GM23338 (cell line): ENCODE results near the gene CCDC149. TPM values are rescaled to one million over a fixed set of nuclear protein-coding genes. Genes with fewer than 3 reads are reported as not detected.

Experiments used
- ATAC-seq: fragments of 200-7000 bp; cut with Tn5 transposase; 3 replicates; pipeline ENCODE4 v1.9.1; 2020
- DNase-seq: peaks from one replicate; pipeline ENCODE4 v3.0.0-alpha.2; 2015; ENCODE audit warnings: low spot score
- H2AFZ ChIP-seq: fragments of 200-600 bp; sonication (generic); 2 replicates; pipeline ENCODE4 v1.8.0; 2016; ENCODE audit warnings: antibody characterized with exemption, mild to moderate bottlenecking, moderate library complexity
- H3F3A ChIP-seq: fragments of 200-600 bp; sonication (generic); replicated peaks from 2 replicates; pipeline ENCODE4 v1.8.0; 2017; ENCODE audit warnings: antibody characterized with exemption, mixed run types, low read depth
- H3K27ac ChIP-seq: fragments of 200-600 bp; sonication (generic); 2 replicates; pipeline ENCODE4 v1.6.1; 2016; ENCODE audit warnings: low read depth
- H3K27me3 ChIP-seq: fragments of 200-600 bp; sonication (generic); 2 replicates; pipeline ENCODE4 v1.8.0; 2016; ENCODE audit warnings: mild to moderate bottlenecking, mixed run types, moderate library complexity; ENCODE audit not compliant: insufficient read depth
- H3K36me3 ChIP-seq: fragments of 200-600 bp; sonication (generic); 2 replicates; pipeline ENCODE4 v1.8.0; 2016; ENCODE audit warnings: mild to moderate bottlenecking; ENCODE audit not compliant: insufficient read depth
- H3K4me1 ChIP-seq: fragments of 200-600 bp; sonication (generic); 2 replicates; pipeline ENCODE4 v1.8.0; 2016; ENCODE audit warnings: mild to moderate bottlenecking, moderate library complexity; ENCODE audit not compliant: insufficient read depth
- H3K4me2 ChIP-seq: fragments of 200-600 bp; sonication (generic); 2 replicates; pipeline ENCODE4 v1.7.1; 2017; ENCODE audit warnings: mixed run types
- H3K4me3 ChIP-seq: fragments of 200-600 bp; sonication (generic); 2 replicates; pipeline ENCODE4 v1.6.1; 2016; ENCODE audit warnings: mixed run types
- H3K79me2 ChIP-seq: fragments of 200-600 bp; sonication (generic); replicated peaks from 2 replicates; pipeline ENCODE4 v1.8.0; 2017; ENCODE audit warnings: mild to moderate bottlenecking; ENCODE audit not compliant: insufficient read depth
- H3K9me2 ChIP-seq: fragments of 200-600 bp; sonication (generic); 2 replicates; pipeline ENCODE4 v1.8.0; 2017; ENCODE audit not compliant: insufficient read depth
- H4K20me1 ChIP-seq: fragments of 200-600 bp; sonication (generic); replicated peaks from 2 replicates; pipeline ENCODE4 v1.8.0; 2017; ENCODE audit warnings: mild to moderate bottlenecking; ENCODE audit not compliant: insufficient read depth
- H3K27ac Mint-ChIP-seq: 2 replicates; pipeline ENCODE4 v1.8.0; 2020; ENCODE audit warnings: inconsistent platforms, mild to moderate bottlenecking, moderate library complexity, mixed read lengths
- H3K27me3 Mint-ChIP-seq: 3 replicates; pipeline ENCODE4 v1.8.0; 2022; ENCODE audit warnings: low read depth, mild to moderate bottlenecking, moderate library complexity, mixed read lengths, inconsistent platforms; ENCODE audit not compliant: insufficient read depth, poor library complexity
- H3K36me3 Mint-ChIP-seq: 3 replicates; pipeline ENCODE4 v1.8.0; 2021; ENCODE audit warnings: low read depth, mild to moderate bottlenecking, inconsistent platforms, moderate library complexity, mixed read lengths
- H3K4me1 Mint-ChIP-seq: 3 replicates; pipeline ENCODE4 v1.8.0; 2020; ENCODE audit warnings: mild to moderate bottlenecking, inconsistent platforms, mixed read lengths
- H3K4me3 Mint-ChIP-seq: 3 replicates; pipeline ENCODE4 v1.8.0; 2021; ENCODE audit warnings: moderate library complexity, mild to moderate bottlenecking, inconsistent platforms, mixed read lengths
- H3K9me3 Mint-ChIP-seq: 3 replicates; pipeline ENCODE4 v1.8.0; 2020; ENCODE audit warnings: moderate library complexity, mild to moderate bottlenecking, inconsistent platforms, mixed read lengths
- CREB1 ChIP-seq: fragments of 250-450 bp; sonication (Bioruptor Pico); IDR thresholded peaks from 2 replicates; pipeline ENCODE4 v1.5.0; 2020; ENCODE audit warnings: low read depth, mild to moderate bottlenecking, moderate library complexity
- ETS1 ChIP-seq: IDR thresholded peaks from 2 replicates; pipeline ENCODE4 v1.6.1; 2016; ENCODE audit warnings: antibody characterized with exemption
- EZH2 ChIP-seq: fragments of 200-600 bp; sonication (generic); IDR thresholded peaks from one replicate; pipeline ENCODE4 v1.8.0; 2017; ENCODE audit warnings: antibody characterized with exemption, mild to moderate bottlenecking, low read depth; ENCODE audit not compliant: unreplicated experiment
- EZH2phosphoT487 ChIP-seq: fragments of 200-600 bp; sonication (generic); IDR thresholded peaks from one replicate; pipeline ENCODE4 v1.8.1; 2018; ENCODE audit warnings: antibody characterized with exemption; ENCODE audit not compliant: unreplicated experiment
- JUNB ChIP-seq: IDR thresholded peaks from one replicate; pipeline ENCODE4 v1.6.1; 2016; ENCODE audit warnings: antibody characterized with exemption; ENCODE audit not compliant: unreplicated experiment
- NANOG ChIP-seq: IDR thresholded peaks from 2 replicates; pipeline ENCODE4 v1.6.1; 2016; ENCODE audit warnings: antibody characterized with exemption, borderline replicate concordance
- POLR2AphosphoS5 ChIP-seq: IDR thresholded peaks from 2 replicates; pipeline ENCODE4 v1.6.1; 2016; ENCODE audit warnings: antibody characterized with exemption, low read depth
- STAT1 ChIP-seq: IDR thresholded peaks from one replicate; pipeline ENCODE4 v1.6.1; 2016; ENCODE audit warnings: antibody characterized with exemption; ENCODE audit not compliant: unreplicated experiment
- ZNF114 ChIP-seq: fragments of 250-450 bp; sonication (Bioruptor Pico); IDR thresholded peaks from 2 replicates; pipeline ENCODE4 v1.5.0; 2020; ENCODE audit warnings: mild to moderate bottlenecking, moderate library complexity
- ZNF331 ChIP-seq: fragments of 250-450 bp; sonication (Bioruptor Pico); IDR thresholded peaks from 2 replicates; pipeline ENCODE4 v1.5.0; 2020; ENCODE audit warnings: low read depth, mild to moderate bottlenecking, moderate library complexity
- polyA plus RNA-seq: library from polyadenylated mRNA; unstranded; fragments of >200 nt; fragmentation: Nextera tagmentation; extraction: Ambion mirVana; gene quantifications from 2 replicates; pipeline ENCODE4 v1.2.1, GENCODE V29; 2016
- total RNA-seq: library from RNA; depleted of rRNA; stranded (reverse); fragments of >200 nt; shearing (Covaris generic); gene quantifications from 2 replicates; pipeline ENCODE4 v1.2.3, GENCODE V29; 2014
- TF ChIP-seq, protein P1 (sequence below): fragments of 250-450 bp; sonication (Bioruptor Pico); IDR thresholded peaks from 2 replicates; pipeline ENCODE4 v1.5.0; 2020; ENCODE audit warnings: mild to moderate bottlenecking, moderate library complexity
- TF ChIP-seq, protein P2 (sequence below): IDR thresholded peaks from one replicate; pipeline ENCODE4 v1.6.1; 2018; ENCODE audit warnings: antibody characterized with exemption; ENCODE audit not compliant: unreplicated experiment
- TF ChIP-seq, protein P3 (sequence below), 2 experiments: fragments of 200-600 bp in 1 of 2; sonication (generic) in 1 of 2; conservative IDR thresholded peaks; 2 replicates each; pipeline versions ENCODE4 v1.5.1 to v1.6.1; 2016 to 2017; ENCODE audit warnings: antibody characterized with exemption in 2 of 2, low read depth in 2 of 2, mild to moderate bottlenecking in 2 of 2, moderate library complexity in 1 of 2

CCDC149 gene
- total and polyA plus RNA-seq, 2 experiments from 2014 or later = 2.6 to 6.4 TPM

- TF ChIP-seq, protein P1, sequence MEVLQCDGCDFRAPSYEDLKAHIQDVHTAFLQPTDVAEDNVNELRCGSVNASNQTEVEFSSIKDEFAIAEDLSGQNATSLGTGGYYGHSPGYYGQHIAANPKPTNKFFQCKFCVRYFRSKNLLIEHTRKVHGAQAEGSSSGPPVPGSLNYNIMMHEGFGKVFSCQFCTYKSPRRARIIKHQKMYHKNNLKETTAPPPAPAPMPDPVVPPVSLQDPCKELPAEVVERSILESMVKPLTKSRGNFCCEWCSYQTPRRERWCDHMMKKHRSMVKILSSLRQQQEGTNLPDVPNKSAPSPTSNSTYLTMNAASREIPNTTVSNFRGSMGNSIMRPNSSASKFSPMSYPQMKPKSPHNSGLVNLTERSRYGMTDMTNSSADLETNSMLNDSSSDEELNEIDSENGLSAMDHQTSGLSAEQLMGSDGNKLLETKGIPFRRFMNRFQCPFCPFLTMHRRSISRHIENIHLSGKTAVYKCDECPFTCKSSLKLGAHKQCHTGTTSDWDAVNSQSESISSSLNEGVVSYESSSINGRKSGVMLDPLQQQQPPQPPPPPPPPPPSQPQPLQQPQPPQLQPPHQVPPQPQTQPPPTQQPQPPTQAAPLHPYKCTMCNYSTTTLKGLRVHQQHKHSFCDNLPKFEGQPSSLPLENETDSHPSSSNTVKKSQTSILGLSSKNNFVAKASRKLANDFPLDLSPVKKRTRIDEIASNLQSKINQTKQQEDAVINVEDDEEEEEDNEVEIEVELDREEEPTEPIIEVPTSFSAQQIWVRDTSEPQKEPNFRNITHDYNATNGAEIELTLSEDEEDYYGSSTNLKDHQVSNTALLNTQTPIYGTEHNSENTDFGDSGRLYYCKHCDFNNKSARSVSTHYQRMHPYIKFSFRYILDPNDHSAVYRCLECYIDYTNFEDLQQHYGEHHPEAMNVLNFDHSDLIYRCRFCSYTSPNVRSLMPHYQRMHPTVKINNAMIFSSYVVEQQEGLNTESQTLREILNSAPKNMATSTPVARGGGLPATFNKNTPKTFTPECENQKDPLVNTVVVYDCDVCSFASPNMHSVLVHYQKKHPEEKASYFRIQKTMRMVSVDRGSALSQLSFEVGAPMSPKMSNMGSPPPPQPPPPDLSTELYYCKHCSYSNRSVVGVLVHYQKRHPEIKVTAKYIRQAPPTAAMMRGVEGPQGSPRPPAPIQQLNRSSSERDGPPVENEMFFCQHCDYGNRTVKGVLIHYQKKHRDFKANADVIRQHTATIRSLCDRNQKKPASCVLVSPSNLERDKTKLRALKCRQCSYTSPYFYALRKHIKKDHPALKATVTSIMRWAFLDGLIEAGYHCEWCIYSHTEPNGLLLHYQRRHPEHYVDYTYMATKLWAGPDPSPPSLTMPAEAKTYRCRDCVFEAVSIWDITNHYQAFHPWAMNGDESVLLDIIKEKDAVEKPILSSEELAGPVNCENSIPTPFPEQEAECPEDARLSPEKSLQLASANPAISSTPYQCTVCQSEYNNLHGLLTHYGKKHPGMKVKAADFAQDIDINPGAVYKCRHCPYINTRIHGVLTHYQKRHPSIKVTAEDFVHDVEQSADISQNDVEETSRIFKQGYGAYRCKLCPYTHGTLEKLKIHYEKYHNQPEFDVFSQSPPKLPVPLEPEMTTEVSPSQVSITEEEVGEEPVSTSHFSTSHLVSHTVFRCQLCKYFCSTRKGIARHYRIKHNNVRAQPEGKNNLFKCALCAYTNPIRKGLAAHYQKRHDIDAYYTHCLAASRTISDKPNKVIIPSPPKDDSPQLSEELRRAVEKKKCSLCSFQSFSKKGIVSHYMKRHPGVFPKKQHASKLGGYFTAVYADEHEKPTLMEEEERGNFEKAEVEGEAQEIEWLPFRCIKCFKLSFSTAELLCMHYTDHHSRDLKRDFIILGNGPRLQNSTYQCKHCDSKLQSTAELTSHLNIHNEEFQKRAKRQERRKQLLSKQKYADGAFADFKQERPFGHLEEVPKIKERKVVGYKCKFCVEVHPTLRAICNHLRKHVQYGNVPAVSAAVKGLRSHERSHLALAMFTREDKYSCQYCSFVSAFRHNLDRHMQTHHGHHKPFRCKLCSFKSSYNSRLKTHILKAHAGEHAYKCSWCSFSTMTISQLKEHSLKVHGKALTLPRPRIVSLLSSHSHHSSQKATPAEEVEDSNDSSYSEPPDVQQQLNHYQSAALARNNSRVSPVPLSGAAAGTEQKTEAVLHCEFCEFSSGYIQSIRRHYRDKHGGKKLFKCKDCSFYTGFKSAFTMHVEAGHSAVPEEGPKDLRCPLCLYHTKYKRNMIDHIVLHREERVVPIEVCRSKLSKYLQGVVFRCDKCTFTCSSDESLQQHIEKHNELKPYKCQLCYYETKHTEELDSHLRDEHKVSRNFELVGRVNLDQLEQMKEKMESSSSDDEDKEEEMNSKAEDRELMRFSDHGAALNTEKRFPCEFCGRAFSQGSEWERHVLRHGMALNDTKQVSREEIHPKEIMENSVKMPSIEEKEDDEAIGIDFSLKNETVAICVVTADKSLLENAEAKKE = no peak
- TF ChIP-seq ZNF331 (CRISPR knock-in tag) (no peak), EZH2 (no peak)
These were observed 141.6 kb downstream of the CCDC149 start (continued) for GRCh38 chr4:24771241-24771640.

- Histone ChIP-seq H3K36me3 (no peaks in the 10 kb centered on the region), H3K4me1 (no peaks in the 10 kb centered on the region), H3K4me3 (no peak overlapping the region), H3K4me2 (no peak overlapping the region), H4K20me1 (no peaks in the 10 kb centered on the region), H3K9me2 (peaks cover 17% of the 10 kb centered on the region), H3F3A (0 out of 2 replicates have a peak, but pooled peaks cover 3% of the 10 kb centered on the region), H3K27ac (no peak overlapping the region), H3K79me2 (no peaks in the 10 kb centered on the region), H2AFZ (no peak overlapping the region), H3K27me3 (no peaks in the 10 kb centered on the region)
- Mint-ChIP-seq H3K4me3 (no peak overlapping the region), H3K4me1 (peaks cover 10% of the 10 kb centered on the region), H3K36me3 (no peaks in the 10 kb centered on the region; the same call in 2 of the 3 replicates), H3K9me3 (no peaks in the 10 kb centered on the region), H3K27me3 (peaks cover 2% of the 10 kb centered on the region), H3K27ac (no peak overlapping the region)
- DNase-seq (no peak), ATAC-seq (no peak)
- TF ChIP-seq, protein P2, sequence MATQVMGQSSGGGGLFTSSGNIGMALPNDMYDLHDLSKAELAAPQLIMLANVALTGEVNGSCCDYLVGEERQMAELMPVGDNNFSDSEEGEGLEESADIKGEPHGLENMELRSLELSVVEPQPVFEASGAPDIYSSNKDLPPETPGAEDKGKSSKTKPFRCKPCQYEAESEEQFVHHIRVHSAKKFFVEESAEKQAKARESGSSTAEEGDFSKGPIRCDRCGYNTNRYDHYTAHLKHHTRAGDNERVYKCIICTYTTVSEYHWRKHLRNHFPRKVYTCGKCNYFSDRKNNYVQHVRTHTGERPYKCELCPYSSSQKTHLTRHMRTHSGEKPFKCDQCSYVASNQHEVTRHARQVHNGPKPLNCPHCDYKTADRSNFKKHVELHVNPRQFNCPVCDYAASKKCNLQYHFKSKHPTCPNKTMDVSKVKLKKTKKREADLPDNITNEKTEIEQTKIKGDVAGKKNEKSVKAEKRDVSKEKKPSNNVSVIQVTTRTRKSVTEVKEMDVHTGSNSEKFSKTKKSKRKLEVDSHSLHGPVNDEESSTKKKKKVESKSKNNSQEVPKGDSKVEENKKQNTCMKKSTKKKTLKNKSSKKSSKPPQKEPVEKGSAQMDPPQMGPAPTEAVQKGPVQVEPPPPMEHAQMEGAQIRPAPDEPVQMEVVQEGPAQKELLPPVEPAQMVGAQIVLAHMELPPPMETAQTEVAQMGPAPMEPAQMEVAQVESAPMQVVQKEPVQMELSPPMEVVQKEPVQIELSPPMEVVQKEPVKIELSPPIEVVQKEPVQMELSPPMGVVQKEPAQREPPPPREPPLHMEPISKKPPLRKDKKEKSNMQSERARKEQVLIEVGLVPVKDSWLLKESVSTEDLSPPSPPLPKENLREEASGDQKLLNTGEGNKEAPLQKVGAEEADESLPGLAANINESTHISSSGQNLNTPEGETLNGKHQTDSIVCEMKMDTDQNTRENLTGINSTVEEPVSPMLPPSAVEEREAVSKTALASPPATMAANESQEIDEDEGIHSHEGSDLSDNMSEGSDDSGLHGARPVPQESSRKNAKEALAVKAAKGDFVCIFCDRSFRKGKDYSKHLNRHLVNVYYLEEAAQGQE = no peak
- TF ChIP-seq NANOG (no peak), ZNF114 (CRISPR knock-in tag) (no peak), EZH2phosphoT487 (no peak), JUNB (no peak), ZNF331 (CRISPR knock-in tag) (no peak), CREB1 (CRISPR knock-in tag) (no peak), ETS1 (no peak), EZH2 (no peak), POLR2AphosphoS5 (no peak), STAT1 (no peak)
- TF ChIP-seq, protein P3, sequence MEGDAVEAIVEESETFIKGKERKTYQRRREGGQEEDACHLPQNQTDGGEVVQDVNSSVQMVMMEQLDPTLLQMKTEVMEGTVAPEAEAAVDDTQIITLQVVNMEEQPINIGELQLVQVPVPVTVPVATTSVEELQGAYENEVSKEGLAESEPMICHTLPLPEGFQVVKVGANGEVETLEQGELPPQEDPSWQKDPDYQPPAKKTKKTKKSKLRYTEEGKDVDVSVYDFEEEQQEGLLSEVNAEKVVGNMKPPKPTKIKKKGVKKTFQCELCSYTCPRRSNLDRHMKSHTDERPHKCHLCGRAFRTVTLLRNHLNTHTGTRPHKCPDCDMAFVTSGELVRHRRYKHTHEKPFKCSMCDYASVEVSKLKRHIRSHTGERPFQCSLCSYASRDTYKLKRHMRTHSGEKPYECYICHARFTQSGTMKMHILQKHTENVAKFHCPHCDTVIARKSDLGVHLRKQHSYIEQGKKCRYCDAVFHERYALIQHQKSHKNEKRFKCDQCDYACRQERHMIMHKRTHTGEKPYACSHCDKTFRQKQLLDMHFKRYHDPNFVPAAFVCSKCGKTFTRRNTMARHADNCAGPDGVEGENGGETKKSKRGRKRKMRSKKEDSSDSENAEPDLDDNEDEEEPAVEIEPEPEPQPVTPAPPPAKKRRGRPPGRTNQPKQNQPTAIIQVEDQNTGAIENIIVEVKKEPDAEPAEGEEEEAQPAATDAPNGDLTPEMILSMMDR (conservative IDR thresholded peaks at IDR 0.05; ENCODE audit: low read depth in 2 of 2) = no peak
These were observed 142.2 kb downstream of the CCDC149 start for GRCh38 chr4:24770667-24771066.
